ENCODE measurements around the gene ABO.

DNA sequence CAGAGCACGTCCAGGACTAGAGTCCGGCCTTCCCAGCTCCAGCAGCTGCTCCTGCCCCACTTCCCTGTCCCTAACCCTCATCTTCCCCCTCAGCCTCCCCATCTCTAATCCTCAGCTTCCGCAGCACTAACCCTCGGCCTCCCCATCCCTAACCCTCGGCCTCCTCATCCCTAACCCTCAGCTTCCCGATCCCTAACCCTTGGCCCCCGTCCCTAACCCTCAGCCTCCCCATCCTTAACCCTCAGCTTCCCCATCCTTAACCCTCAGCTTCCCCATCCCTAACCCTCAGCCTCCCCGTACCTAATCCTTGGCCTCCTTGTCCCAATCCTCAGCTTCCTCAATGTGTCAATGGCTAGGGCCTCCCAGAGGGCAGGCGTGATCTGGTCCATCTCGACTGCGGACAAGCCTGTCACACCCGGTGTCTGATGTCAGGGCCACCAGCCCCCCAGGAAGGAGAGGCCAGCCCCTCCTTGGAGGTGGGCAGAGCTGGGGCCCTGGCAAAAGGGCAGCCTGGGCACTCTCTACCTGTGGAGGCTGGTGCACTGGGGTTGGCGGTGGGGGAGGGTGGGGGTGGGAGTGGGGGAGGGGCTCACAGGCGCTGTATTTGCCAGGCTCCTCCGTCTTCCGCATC, 67.3 kb downstream of the ABO start:
- TF ChIP-seq, protein P1, sequence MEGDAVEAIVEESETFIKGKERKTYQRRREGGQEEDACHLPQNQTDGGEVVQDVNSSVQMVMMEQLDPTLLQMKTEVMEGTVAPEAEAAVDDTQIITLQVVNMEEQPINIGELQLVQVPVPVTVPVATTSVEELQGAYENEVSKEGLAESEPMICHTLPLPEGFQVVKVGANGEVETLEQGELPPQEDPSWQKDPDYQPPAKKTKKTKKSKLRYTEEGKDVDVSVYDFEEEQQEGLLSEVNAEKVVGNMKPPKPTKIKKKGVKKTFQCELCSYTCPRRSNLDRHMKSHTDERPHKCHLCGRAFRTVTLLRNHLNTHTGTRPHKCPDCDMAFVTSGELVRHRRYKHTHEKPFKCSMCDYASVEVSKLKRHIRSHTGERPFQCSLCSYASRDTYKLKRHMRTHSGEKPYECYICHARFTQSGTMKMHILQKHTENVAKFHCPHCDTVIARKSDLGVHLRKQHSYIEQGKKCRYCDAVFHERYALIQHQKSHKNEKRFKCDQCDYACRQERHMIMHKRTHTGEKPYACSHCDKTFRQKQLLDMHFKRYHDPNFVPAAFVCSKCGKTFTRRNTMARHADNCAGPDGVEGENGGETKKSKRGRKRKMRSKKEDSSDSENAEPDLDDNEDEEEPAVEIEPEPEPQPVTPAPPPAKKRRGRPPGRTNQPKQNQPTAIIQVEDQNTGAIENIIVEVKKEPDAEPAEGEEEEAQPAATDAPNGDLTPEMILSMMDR (IDR thresholded peaks at IDR 0.05; ENCODE audit: low read depth, low read length, missing input control), result no peak
- TF ChIP-seq TAF1 (conservative IDR thresholded peaks at IDR 0.05) (no peak), SP1 (IDR thresholded peaks at IDR 0.05) (no peak), JUND (IDR thresholded peaks at IDR 0.05) (no peak), RXRA (IDR thresholded peaks at IDR 0.05) (no peak), RAD21 (IDR thresholded peaks at IDR 0.05) (no peak), NR2F2 (IDR thresholded peaks at IDR 0.05) (no peak), HNF4A (conservative IDR thresholded peaks at IDR 0.05) (no peak)
- TF ChIP-seq, protein P2, sequence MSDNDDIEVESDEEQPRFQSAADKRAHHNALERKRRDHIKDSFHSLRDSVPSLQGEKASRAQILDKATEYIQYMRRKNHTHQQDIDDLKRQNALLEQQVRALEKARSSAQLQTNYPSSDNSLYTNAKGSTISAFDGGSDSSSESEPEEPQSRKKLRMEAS (IDR thresholded peaks at IDR 0.05), result no peak
- TF ChIP-seq, protein P3, sequence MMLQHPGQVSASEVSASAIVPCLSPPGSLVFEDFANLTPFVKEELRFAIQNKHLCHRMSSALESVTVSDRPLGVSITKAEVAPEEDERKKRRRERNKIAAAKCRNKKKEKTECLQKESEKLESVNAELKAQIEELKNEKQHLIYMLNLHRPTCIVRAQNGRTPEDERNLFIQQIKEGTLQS (IDR thresholded peaks at IDR 0.05), result no peak
- TF ChIP-seq, protein P4, sequence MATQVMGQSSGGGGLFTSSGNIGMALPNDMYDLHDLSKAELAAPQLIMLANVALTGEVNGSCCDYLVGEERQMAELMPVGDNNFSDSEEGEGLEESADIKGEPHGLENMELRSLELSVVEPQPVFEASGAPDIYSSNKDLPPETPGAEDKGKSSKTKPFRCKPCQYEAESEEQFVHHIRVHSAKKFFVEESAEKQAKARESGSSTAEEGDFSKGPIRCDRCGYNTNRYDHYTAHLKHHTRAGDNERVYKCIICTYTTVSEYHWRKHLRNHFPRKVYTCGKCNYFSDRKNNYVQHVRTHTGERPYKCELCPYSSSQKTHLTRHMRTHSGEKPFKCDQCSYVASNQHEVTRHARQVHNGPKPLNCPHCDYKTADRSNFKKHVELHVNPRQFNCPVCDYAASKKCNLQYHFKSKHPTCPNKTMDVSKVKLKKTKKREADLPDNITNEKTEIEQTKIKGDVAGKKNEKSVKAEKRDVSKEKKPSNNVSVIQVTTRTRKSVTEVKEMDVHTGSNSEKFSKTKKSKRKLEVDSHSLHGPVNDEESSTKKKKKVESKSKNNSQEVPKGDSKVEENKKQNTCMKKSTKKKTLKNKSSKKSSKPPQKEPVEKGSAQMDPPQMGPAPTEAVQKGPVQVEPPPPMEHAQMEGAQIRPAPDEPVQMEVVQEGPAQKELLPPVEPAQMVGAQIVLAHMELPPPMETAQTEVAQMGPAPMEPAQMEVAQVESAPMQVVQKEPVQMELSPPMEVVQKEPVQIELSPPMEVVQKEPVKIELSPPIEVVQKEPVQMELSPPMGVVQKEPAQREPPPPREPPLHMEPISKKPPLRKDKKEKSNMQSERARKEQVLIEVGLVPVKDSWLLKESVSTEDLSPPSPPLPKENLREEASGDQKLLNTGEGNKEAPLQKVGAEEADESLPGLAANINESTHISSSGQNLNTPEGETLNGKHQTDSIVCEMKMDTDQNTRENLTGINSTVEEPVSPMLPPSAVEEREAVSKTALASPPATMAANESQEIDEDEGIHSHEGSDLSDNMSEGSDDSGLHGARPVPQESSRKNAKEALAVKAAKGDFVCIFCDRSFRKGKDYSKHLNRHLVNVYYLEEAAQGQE (IDR thresholded peaks at IDR 0.05), result no peak
- TF ChIP-seq, protein P5, sequence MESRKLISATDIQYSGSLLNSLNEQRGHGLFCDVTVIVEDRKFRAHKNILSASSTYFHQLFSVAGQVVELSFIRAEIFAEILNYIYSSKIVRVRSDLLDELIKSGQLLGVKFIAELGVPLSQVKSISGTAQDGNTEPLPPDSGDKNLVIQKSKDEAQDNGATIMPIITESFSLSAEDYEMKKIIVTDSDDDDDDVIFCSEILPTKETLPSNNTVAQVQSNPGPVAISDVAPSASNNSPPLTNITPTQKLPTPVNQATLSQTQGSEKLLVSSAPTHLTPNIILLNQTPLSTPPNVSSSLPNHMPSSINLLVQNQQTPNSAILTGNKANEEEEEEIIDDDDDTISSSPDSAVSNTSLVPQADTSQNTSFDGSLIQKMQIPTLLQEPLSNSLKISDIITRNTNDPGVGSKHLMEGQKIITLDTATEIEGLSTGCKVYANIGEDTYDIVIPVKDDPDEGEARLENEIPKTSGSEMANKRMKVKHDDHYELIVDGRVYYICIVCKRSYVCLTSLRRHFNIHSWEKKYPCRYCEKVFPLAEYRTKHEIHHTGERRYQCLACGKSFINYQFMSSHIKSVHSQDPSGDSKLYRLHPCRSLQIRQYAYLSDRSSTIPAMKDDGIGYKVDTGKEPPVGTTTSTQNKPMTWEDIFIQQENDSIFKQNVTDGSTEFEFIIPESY (IDR thresholded peaks at IDR 0.05), result no peak
